ENCODE results near the gene GNG7.

Gene GNG7

GRCh38 chr19:2487842-2488241 lies 214.7 kb downstream of the GNG7 start:
- no peaks in the 10 kb centered on the region for H3K36me3 ChIP-seq (ENCODE audit: insufficient read depth, low read length)
- H3K27me3 ChIP-seq (ENCODE audit: insufficient read depth, low read length, poor library complexity, severe bottlenecking): no peaks in the 10 kb centered on the region
- no peaks in the 10 kb centered on the region for H3F3A ChIP-seq (ENCODE audit: low read depth)
- no peaks in the 10 kb centered on the region for H3K9me2 ChIP-seq (replicated peaks; ENCODE audit: low read depth, low read length)
- H3K4me2 ChIP-seq (ENCODE audit: low read depth, low read length, poor library complexity, severe bottlenecking): no peak overlapping the region
- H3K4me3 ChIP-seq (ENCODE audit: low read length, poor library complexity, severe bottlenecking): no peak overlapping the region
- TF ChIP-seq CTCF (conservative IDR thresholded peaks at IDR 0.05; ENCODE audit: low read length) (no peak), EZH2phosphoT487 (IDR thresholded peaks at IDR 0.05; ENCODE audit: borderline replicate concordance) (no peak)
- H4K20me1 ChIP-seq (ENCODE audit: insufficient read depth, low read length, poor library complexity, severe bottlenecking): no peaks in the 10 kb centered on the region
- no peaks in the 10 kb centered on the region for H3K9me3 ChIP-seq (ENCODE audit: insufficient read depth, low read depth, low read length)
- H3K4me1 ChIP-seq (ENCODE audit: insufficient read depth, low read length, poor library complexity, severe bottlenecking): no peaks in the 10 kb centered on the region
- H3K9ac ChIP-seq (ENCODE audit: low read depth, low read length, poor library complexity, severe bottlenecking): no peak overlapping the region
- no peaks in the 10 kb centered on the region for H3K79me2 ChIP-seq (ENCODE audit: insufficient read depth, low read length)
- H2AFZ ChIP-seq (ENCODE audit: low read length): no peak overlapping the region

- Histone ChIP-seq H3K27me3 (ENCODE audit: insufficient read depth, low read length, poor library complexity, severe bottlenecking) (no peaks in the 10 kb centered on the region), H4K20me1 (ENCODE audit: insufficient read depth, low read length, poor library complexity, severe bottlenecking) (no peaks in the 10 kb centered on the region), H3K4me3 (ENCODE audit: low read length, poor library complexity, severe bottlenecking) (no peak overlapping the region), H3K9ac (ENCODE audit: low read depth, low read length, poor library complexity, severe bottlenecking) (no peak overlapping the region), H3K9me3 (ENCODE audit: insufficient read depth, low read depth, low read length) (no peaks in the 10 kb centered on the region), H3K4me2 (ENCODE audit: low read depth, low read length, poor library complexity, severe bottlenecking) (no peak overlapping the region), H3F3A (ENCODE audit: low read depth) (no peaks in the 10 kb centered on the region), H2AFZ (ENCODE audit: low read length) (no peak overlapping the region), H3K9me2 (replicated peaks; ENCODE audit: low read depth, low read length) (no peaks in the 10 kb centered on the region), H3K79me2 (ENCODE audit: insufficient read depth, low read length) (no peaks in the 10 kb centered on the region), H3K36me3 (ENCODE audit: insufficient read depth, low read length) (no peaks in the 10 kb centered on the region), H3K4me1 (ENCODE audit: insufficient read depth, low read length, poor library complexity, severe bottlenecking) (no peaks in the 10 kb centered on the region)
- TF ChIP-seq EZH2phosphoT487 (IDR thresholded peaks at IDR 0.05; ENCODE audit: borderline replicate concordance): no peak
- no peak for TF ChIP-seq CTCF (conservative IDR thresholded peaks at IDR 0.05; ENCODE audit: low read length)
These were observed 215.4 kb downstream of the GNG7 start for GRCh38 chr19:2487090-2487489.

GRCh38 chr19:2485428-2485827 lies 217.1 kb downstream of the GNG7 start:
- Histone ChIP-seq H3K79me2 (ENCODE audit: insufficient read depth, low read length) (no peaks in the 10 kb centered on the region), H4K20me1 (ENCODE audit: insufficient read depth, low read length, poor library complexity, severe bottlenecking) (no peaks in the 10 kb centered on the region), H2AFZ (ENCODE audit: low read length) (no peak overlapping the region), H3K9me2 (replicated peaks; ENCODE audit: low read depth, low read length) (no peaks in the 10 kb centered on the region), H3K27me3 (ENCODE audit: insufficient read depth, low read length, poor library complexity, severe bottlenecking) (no peaks in the 10 kb centered on the region), H3K9ac (ENCODE audit: low read depth, low read length, poor library complexity, severe bottlenecking) (no peak overlapping the region), H3K4me2 (ENCODE audit: low read depth, low read length, poor library complexity, severe bottlenecking) (no peak overlapping the region), H3K4me3 (ENCODE audit: low read length, poor library complexity, severe bottlenecking) (no peak overlapping the region), H3K9me3 (ENCODE audit: insufficient read depth, low read depth, low read length) (no peaks in the 10 kb centered on the region), H3K4me1 (ENCODE audit: insufficient read depth, low read length, poor library complexity, severe bottlenecking) (no peaks in the 10 kb centered on the region), H3K36me3 (ENCODE audit: insufficient read depth, low read length) (no peaks in the 10 kb centered on the region), H3F3A (ENCODE audit: low read depth) (no peaks in the 10 kb centered on the region)
- no peak for TF ChIP-seq EZH2phosphoT487 (IDR thresholded peaks at IDR 0.05; ENCODE audit: borderline replicate concordance)
- TF ChIP-seq CTCF (conservative IDR thresholded peaks at IDR 0.05; ENCODE audit: low read length): no peak
